ENCODE results near the gene CAMTA1.

Gene CAMTA1

GRCh38 chr1:7554385-7555235 is 769.4 kb downstream of the CAMTA1 start:
- DNase-seq (no peak), ATAC-seq (ENCODE audit: insufficient read depth, low read depth) (no peak)
- Histone ChIP-seq H3K4me1 (ENCODE audit: insufficient read depth, low read length) (no peaks in the 10 kb centered on the region), H3K36me3 (ENCODE audit: insufficient read depth, low read length) (no peaks in the 10 kb centered on the region), H2AFZ (ENCODE audit: low read depth, low read length) (no peak overlapping the region), H4K20me1 (ENCODE audit: insufficient read depth, low read length) (no peaks in the 10 kb centered on the region), H3K79me2 (ENCODE audit: insufficient read depth, low read length) (no peaks in the 10 kb centered on the region), H3K4me2 (ENCODE audit: insufficient read depth, low read length) (no peak overlapping the region), H3K27ac (ENCODE audit: low read length) (no peak overlapping the region), H3K4me3 (ENCODE audit: low read depth in 1 of 2, low read length in 2 of 2) (no peak overlapping the region), H3K9me3 (ENCODE audit: insufficient read depth, low read length, severe bottlenecking) (no peaks in the 10 kb centered on the region), H3K27me3 (ENCODE audit: insufficient read depth, low read length, poor library complexity) (peaks cover 4% of the 10 kb centered on the region), H3K9ac (ENCODE audit: low read depth, low read length) (no peak overlapping the region)
- TF ChIP-seq, protein P1, sequence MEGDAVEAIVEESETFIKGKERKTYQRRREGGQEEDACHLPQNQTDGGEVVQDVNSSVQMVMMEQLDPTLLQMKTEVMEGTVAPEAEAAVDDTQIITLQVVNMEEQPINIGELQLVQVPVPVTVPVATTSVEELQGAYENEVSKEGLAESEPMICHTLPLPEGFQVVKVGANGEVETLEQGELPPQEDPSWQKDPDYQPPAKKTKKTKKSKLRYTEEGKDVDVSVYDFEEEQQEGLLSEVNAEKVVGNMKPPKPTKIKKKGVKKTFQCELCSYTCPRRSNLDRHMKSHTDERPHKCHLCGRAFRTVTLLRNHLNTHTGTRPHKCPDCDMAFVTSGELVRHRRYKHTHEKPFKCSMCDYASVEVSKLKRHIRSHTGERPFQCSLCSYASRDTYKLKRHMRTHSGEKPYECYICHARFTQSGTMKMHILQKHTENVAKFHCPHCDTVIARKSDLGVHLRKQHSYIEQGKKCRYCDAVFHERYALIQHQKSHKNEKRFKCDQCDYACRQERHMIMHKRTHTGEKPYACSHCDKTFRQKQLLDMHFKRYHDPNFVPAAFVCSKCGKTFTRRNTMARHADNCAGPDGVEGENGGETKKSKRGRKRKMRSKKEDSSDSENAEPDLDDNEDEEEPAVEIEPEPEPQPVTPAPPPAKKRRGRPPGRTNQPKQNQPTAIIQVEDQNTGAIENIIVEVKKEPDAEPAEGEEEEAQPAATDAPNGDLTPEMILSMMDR (IDR thresholded peaks at IDR 0.05; ENCODE audit: borderline replicate concordance, extremely low read depth, low read length, poor library complexity, severe bottlenecking) = no peak
- no peak for TF ChIP-seq EZH2 (IDR thresholded peaks at IDR 0.05; ENCODE audit: borderline replicate concordance, low read depth, low read length, severe bottlenecking)

- H3K9ac ChIP-seq (ENCODE audit: low read depth, low read length) = no peak overlapping the region
- no peak overlapping the region for H3K4me3 ChIP-seq (ENCODE audit: low read depth in 1 of 2, low read length in 2 of 2)
- no peaks in the 10 kb centered on the region for H3K4me1 ChIP-seq (ENCODE audit: insufficient read depth, low read length)
Measured at GRCh38 chr1:7555391-7556185, 770.3 kb downstream of the CAMTA1 start.

DNA sequence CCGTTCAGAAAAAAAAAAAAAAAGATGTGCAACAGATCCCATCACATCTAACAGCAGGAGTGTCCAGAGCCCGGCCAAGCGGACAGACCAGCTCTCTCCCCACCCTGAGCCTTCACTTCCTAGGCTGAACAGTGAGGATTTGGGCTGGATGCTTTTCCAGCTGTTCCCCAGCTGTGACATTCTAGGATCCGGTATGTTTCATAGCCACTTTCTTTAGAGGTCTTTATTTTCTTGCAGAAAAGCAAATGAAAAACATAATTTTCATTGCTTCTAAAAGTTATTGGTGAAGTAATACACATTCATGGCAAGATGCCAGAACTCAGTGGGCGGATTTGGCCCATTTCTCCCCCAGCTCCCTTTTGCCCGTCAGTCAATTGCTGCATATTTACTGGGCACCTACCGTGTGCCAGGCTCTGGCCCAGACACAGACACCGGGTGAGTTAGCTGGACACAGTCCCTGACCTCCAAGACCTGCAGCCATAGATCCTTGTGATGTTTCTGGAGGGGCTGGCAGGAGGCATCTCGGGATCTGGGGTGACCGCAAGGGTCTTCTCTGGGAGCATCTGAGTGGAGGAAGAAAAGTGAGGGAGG is 772.1 kb downstream of the CAMTA1 start:
- ATAC-seq (ENCODE audit: insufficient read depth, low read depth) = no peak

More at GRCh38 chr1:7555391-7556185, 770.3 kb downstream of the CAMTA1 start:
- Histone ChIP-seq H3K27ac (ENCODE audit: low read length) (no peak overlapping the region), H3K9me3 (ENCODE audit: insufficient read depth, low read length, severe bottlenecking) (no peaks in the 10 kb centered on the region), H3K4me2 (ENCODE audit: insufficient read depth, low read length) (no peak overlapping the region), H2AFZ (ENCODE audit: low read depth, low read length) (no peak overlapping the region), H3K36me3 (ENCODE audit: insufficient read depth, low read length) (no peaks in the 10 kb centered on the region), H3K79me2 (ENCODE audit: insufficient read depth, low read length) (no peaks in the 10 kb centered on the region), H3K27me3 (ENCODE audit: insufficient read depth, low read length, poor library complexity) (peaks cover 4% of the 10 kb centered on the region), H4K20me1 (ENCODE audit: insufficient read depth, low read length) (no peaks in the 10 kb centered on the region)
- ATAC-seq (ENCODE audit: insufficient read depth, low read depth) = no peak
- DNase-seq = no peak
- TF ChIP-seq, protein P1 (IDR thresholded peaks at IDR 0.05; ENCODE audit: borderline replicate concordance, extremely low read depth, low read length, poor library complexity, severe bottlenecking) = no peak
- no peak for TF ChIP-seq EZH2 (IDR thresholded peaks at IDR 0.05; ENCODE audit: borderline replicate concordance, low read depth, low read length, severe bottlenecking)

More for the DNA sequence above, 772.1 kb downstream of the CAMTA1 start:
- H3K36me3 ChIP-seq (ENCODE audit: insufficient read depth, low read length) = no peaks in the 10 kb centered on the region
- no peak overlapping the region for H3K4me3 ChIP-seq (ENCODE audit: low read depth in 1 of 2, low read length in 2 of 2)
- no peak overlapping the region for H3K27ac ChIP-seq (ENCODE audit: low read length)
- H2AFZ ChIP-seq (ENCODE audit: low read depth, low read length) = no peak overlapping the region
- no peak overlapping the region for H3K4me2 ChIP-seq (ENCODE audit: insufficient read depth, low read length)
- no peak for DNase-seq
- H3K9me3 ChIP-seq (ENCODE audit: insufficient read depth, low read length, severe bottlenecking) = no peaks in the 10 kb centered on the region
- no peaks in the 10 kb centered on the region for H3K79me2 ChIP-seq (ENCODE audit: insufficient read depth, low read length)
- TF ChIP-seq, protein P1 (IDR thresholded peaks at IDR 0.05; ENCODE audit: borderline replicate concordance, extremely low read depth, low read length, poor library complexity, severe bottlenecking) = no peak
- TF ChIP-seq EZH2 (IDR thresholded peaks at IDR 0.05; ENCODE audit: borderline replicate concordance, low read depth, low read length, severe bottlenecking) = no peak
- no peak overlapping the region for H3K9ac ChIP-seq (ENCODE audit: low read depth, low read length)
- H4K20me1 ChIP-seq (ENCODE audit: insufficient read depth, low read length) = peaks cover 5% of the 10 kb centered on the region; the same call in 1 of the 2 replicates
- peaks cover 4% of the 10 kb centered on the region for H3K27me3 ChIP-seq (ENCODE audit: insufficient read depth, low read length, poor library complexity)
- H3K4me1 ChIP-seq (ENCODE audit: insufficient read depth, low read length) = no peaks in the 10 kb centered on the region

All from DND-41 (cell line).